ACC112 (cell line): ENCODE data around the gene SEMA5B.

Experiments
- H2AFZ ChIP-seq: fragments of 200-600 bp; sonication (generic); one replicate; pipeline ENCODE4 v1.6.0; 2017; ENCODE audit warnings: antibody characterized with exemption, low read length; ENCODE audit not compliant: unreplicated experiment
- H3K27ac ChIP-seq: fragments of 200-600 bp; sonication (generic); 2 replicates; pipeline ENCODE4 v1.5.1; 2014; ENCODE audit warnings: low read depth, mild to moderate bottlenecking, antibody characterized with exemption, low read length, moderate library complexity
- H3K27me3 ChIP-seq: fragments of 200-600 bp; sonication (generic); 2 replicates; pipeline ENCODE4 v1.6.1; 2014; ENCODE audit warnings: mild to moderate bottlenecking, antibody characterized with exemption, low read length, moderate library complexity, mixed read lengths; ENCODE audit not compliant: insufficient read depth
- H3K36me3 ChIP-seq: fragments of 200-600 bp; sonication (generic); 2 replicates; pipeline ENCODE4 v1.6.1; 2016; ENCODE audit warnings: mild to moderate bottlenecking, antibody characterized with exemption, low read length, moderate library complexity, mixed read lengths; ENCODE audit not compliant: insufficient read depth
- H3K4me1 ChIP-seq: fragments of 200-600 bp; sonication (generic); one replicate; pipeline ENCODE4 v1.6.1; 2016; ENCODE audit warnings: low read length, mixed read lengths; ENCODE audit not compliant: insufficient read depth, unreplicated experiment, control insufficient read depth
- H3K4me3 ChIP-seq: fragments of 200-600 bp; sonication (generic); 2 replicates; pipeline ENCODE4 v1.5.1; 2014; ENCODE audit warnings: mild to moderate bottlenecking, low read depth, low read length
- H3K79me2 ChIP-seq: fragments of 200-600 bp; sonication (generic); one replicate; pipeline ENCODE4 v1.6.0; 2016; ENCODE audit warnings: low read length; ENCODE audit not compliant: control insufficient read depth, unreplicated experiment, insufficient read depth

Gene SEMA5B

GRCh38 chr3:122993124-122993978, 34.2 kb downstream of the SEMA5B start:
- Histone ChIP-seq H3K4me1 (no peaks in the 10 kb centered on the region), H3K27ac (no peak overlapping the region), H3K4me3 (no peak overlapping the region), H3K27me3 (peaks cover 96% of the 10 kb centered on the region), H3K79me2 (no peaks in the 10 kb centered on the region), H3K36me3 (no peaks in the 10 kb centered on the region), H2AFZ (no peak overlapping the region)

- peaks cover 99% of the 10 kb centered on the region for H3K27me3 ChIP-seq
- no peak overlapping the region for H3K27ac ChIP-seq
- H2AFZ ChIP-seq, result no peak overlapping the region
- H3K4me3 ChIP-seq, result no peak overlapping the region
- H3K36me3 ChIP-seq, result no peaks in the 10 kb centered on the region
- H3K4me1 ChIP-seq, result no peaks in the 10 kb centered on the region
- no peaks in the 10 kb centered on the region for H3K79me2 ChIP-seq
These were observed 34.9 kb downstream of the SEMA5B start for GRCh38 chr3:122992676-122993075.

GRCh38 chr3:122992133-122992532, 35.4 kb downstream of the SEMA5B start:
- Histone ChIP-seq H3K27ac (no peak overlapping the region), H3K36me3 (no peaks in the 10 kb centered on the region), H3K27me3 (peaks cover 99% of the 10 kb centered on the region), H3K4me1 (no peaks in the 10 kb centered on the region), H3K4me3 (no peak overlapping the region), H2AFZ (no peak overlapping the region), H3K79me2 (no peaks in the 10 kb centered on the region)

GRCh38 chr3:122991236-122991985, 36.2 kb downstream of the SEMA5B start:
- Histone ChIP-seq H3K27me3 (peaks cover 100% of the 10 kb centered on the region), H3K36me3 (no peaks in the 10 kb centered on the region), H3K4me1 (no peaks in the 10 kb centered on the region), H3K27ac (no peak overlapping the region), H2AFZ (no peak overlapping the region), H3K4me3 (no peak overlapping the region), H3K79me2 (no peaks in the 10 kb centered on the region)

- no peak overlapping the region for H2AFZ ChIP-seq
- no peaks in the 10 kb centered on the region for H3K4me1 ChIP-seq
- no peak overlapping the region for H3K27ac ChIP-seq
- H3K27me3 ChIP-seq, result peaks cover 96% of the 10 kb centered on the region
- no peaks in the 10 kb centered on the region for H3K79me2 ChIP-seq
- H3K4me3 ChIP-seq, result no peak overlapping the region
- no peaks in the 10 kb centered on the region for H3K36me3 ChIP-seq
These were observed 37.5 kb downstream of the SEMA5B start for GRCh38 chr3:122989856-122990575.

GRCh38 chr3:122988508-122988907, 39.1 kb downstream of the SEMA5B start:
- H3K4me1 ChIP-seq, result no peaks in the 10 kb centered on the region
- H2AFZ ChIP-seq, result no peak overlapping the region
- peaks cover 81% of the 10 kb centered on the region for H3K27me3 ChIP-seq
- no peaks in the 10 kb centered on the region for H3K36me3 ChIP-seq
- no peak overlapping the region for H3K27ac ChIP-seq
- no peaks in the 10 kb centered on the region for H3K79me2 ChIP-seq
- no peak overlapping the region for H3K4me3 ChIP-seq

- H3K79me2 ChIP-seq, result no peaks in the 10 kb centered on the region
- H3K4me1 ChIP-seq, result no peaks in the 10 kb centered on the region
- no peak overlapping the region for H3K4me3 ChIP-seq
- H3K27me3 ChIP-seq, result peaks cover 79% of the 10 kb centered on the region
- H3K36me3 ChIP-seq, result no peaks in the 10 kb centered on the region
- H3K27ac ChIP-seq, result no peak overlapping the region
- no peak overlapping the region for H2AFZ ChIP-seq
These were observed 39.7 kb downstream of the SEMA5B start for GRCh38 chr3:122987736-122988319.

- Histone ChIP-seq H3K79me2 (no peaks in the 10 kb centered on the region), H3K27ac (no peak overlapping the region), H3K4me1 (no peaks in the 10 kb centered on the region), H3K36me3 (no peaks in the 10 kb centered on the region), H3K4me3 (no peak overlapping the region), H2AFZ (no peak overlapping the region), H3K27me3 (peaks cover 78% of the 10 kb centered on the region)
These were observed 40.3 kb downstream of the SEMA5B start for GRCh38 chr3:122987231-122987630.

GRCh38 chr3:122986693-122987179, 40.8 kb downstream of the SEMA5B start:
- Histone ChIP-seq H3K27ac (no peak overlapping the region), H3K4me3 (no peak overlapping the region)

GRCh38 chr3:122985539-122985938, 42.0 kb downstream of the SEMA5B start:
- peaks cover 73% of the 10 kb centered on the region for H3K27me3 ChIP-seq
- H3K4me1 ChIP-seq, result no peaks in the 10 kb centered on the region
- no peaks in the 10 kb centered on the region for H3K36me3 ChIP-seq
- no peak overlapping the region for H2AFZ ChIP-seq
- H3K27ac ChIP-seq, result no peak overlapping the region
- no peak overlapping the region for H3K4me3 ChIP-seq
- H3K79me2 ChIP-seq, result no peaks in the 10 kb centered on the region

More at GRCh38 chr3:122986693-122987179, 40.8 kb downstream of the SEMA5B start:
- Histone ChIP-seq H2AFZ (no peak overlapping the region), H3K36me3 (no peaks in the 10 kb centered on the region), H3K4me1 (no peaks in the 10 kb centered on the region), H3K79me2 (no peaks in the 10 kb centered on the region), H3K27me3 (peaks cover 78% of the 10 kb centered on the region)
